Fibroblast of skin of right biceps (primary cell): ENCODE data around the gene TRPV2.
"Not testable (repeated sequence)": the region's sequence is repeated elsewhere in the genome, so short reads cannot be mapped to it uniquely, and the experiment has no call there.

Source experiments
- DNase-seq: peaks from one replicate; pipeline ENCODE4 v3.0.0-alpha.2; 2013

Gene TRPV2

GRCh38 chr17:16415031-16415924 is at the start of gene TRPV2:
TSS of gene TRPV2 (plus strand) at chr17:16415571. CDS start at chr17:16417669, 2,098 bp downstream.
- no peak for DNase-seq

- peak; percentile 90 for DNase-seq
These were observed 43.6 kb upstream of the TRPV2 start for GRCh38 chr17:16371742-16372141.

GRCh38 chr17:16374146-16374938 is 41.0 kb upstream of the TRPV2 start:
- DNase-seq = peak; percentile 31

GRCh38 chr17:16377941-16378341 is 37.4 kb upstream of the TRPV2 start:
- DNase-seq = peak; percentile 18

- no peak for DNase-seq
These were observed 36.6 kb upstream of the TRPV2 start for GRCh38 chr17:16378636-16379282.

- no peak for DNase-seq
These were observed 35.7 kb upstream of the TRPV2 start for GRCh38 chr17:16379654-16380053.

GRCh38 chr17:16380640-16381495 is 34.5 kb upstream of the TRPV2 start, which contains the start of gene UBB:
TSS of gene UBB (plus strand) at chr17:16381091. CDS start at chr17:16381908, 817 bp downstream.
- DNase-seq = peak; percentile 99

GRCh38 chr17:16381496-16381820 is 33.9 kb upstream of the TRPV2 start:
- DNase-seq = peak; percentile 14

- no peak for DNase-seq
These were observed 32.2 kb upstream of the TRPV2 start for GRCh38 chr17:16383216-16383615.

GRCh38 chr17:16383772-16384287 is 31.5 kb upstream of the TRPV2 start:
- no peak for DNase-seq

GRCh38 chr17:16384557-16384956 is 30.8 kb upstream of the TRPV2 start:
- DNase-seq = no peak

GRCh38 chr17:16386126-16386507 is 29.3 kb upstream of the TRPV2 start:
- not testable (repeated sequence) for DNase-seq

GRCh38 chr17:16391451-16391850 is 23.9 kb upstream of the TRPV2 start:
- no peak for DNase-seq

- DNase-seq = not testable (repeated sequence)
These were observed 22.9 kb upstream of the TRPV2 start for GRCh38 chr17:16392491-16392890.

- not testable (repeated sequence) for DNase-seq
These were observed 19.5 kb upstream of the TRPV2 start for GRCh38 chr17:16395887-16396286.

GRCh38 chr17:16396693-16397092 is 18.7 kb upstream of the TRPV2 start:
- not testable (repeated sequence) for DNase-seq

- peak; percentile 5 for DNase-seq
These were observed 16.8 kb upstream of the TRPV2 start for GRCh38 chr17:16398270-16399267.

- DNase-seq = not testable (repeated sequence)
These were observed 11.5 kb upstream of the TRPV2 start for GRCh38 chr17:16403847-16404246.

GRCh38 chr17:16406742-16407674 is 8.4 kb upstream of the TRPV2 start:
- peak; percentile 33 for DNase-seq
